Stimulated activated CD8-positive, alpha-beta memory T cell treated with anti-CD3 and anti-CD28 coated beads, Interleukin-2, amount 100 ng/mL, for 1 hour (primary cell): ENCODE measurements around the gene CHST8.

Experiments used
- DNase-seq, 2 donors: peaks; one replicate each; pipeline ENCODE4 v3.0.0-alpha.2; 2020; ENCODE audit warnings: low read depth in 2 of 2

The CHST8 gene

GRCh38 chr19:33769208-33769607 lies 147.5 kb downstream of the CHST8 start:
- DNase-seq: no peak

- DNase-seq: no peak
These were observed 148.4 kb downstream of the CHST8 start for GRCh38 chr19:33770107-33770506.

- DNase-seq: peak in 1 of 2 donors; percentile 41
These were observed 149.8 kb downstream of the CHST8 start for GRCh38 chr19:33771384-33772101.

DNA sequence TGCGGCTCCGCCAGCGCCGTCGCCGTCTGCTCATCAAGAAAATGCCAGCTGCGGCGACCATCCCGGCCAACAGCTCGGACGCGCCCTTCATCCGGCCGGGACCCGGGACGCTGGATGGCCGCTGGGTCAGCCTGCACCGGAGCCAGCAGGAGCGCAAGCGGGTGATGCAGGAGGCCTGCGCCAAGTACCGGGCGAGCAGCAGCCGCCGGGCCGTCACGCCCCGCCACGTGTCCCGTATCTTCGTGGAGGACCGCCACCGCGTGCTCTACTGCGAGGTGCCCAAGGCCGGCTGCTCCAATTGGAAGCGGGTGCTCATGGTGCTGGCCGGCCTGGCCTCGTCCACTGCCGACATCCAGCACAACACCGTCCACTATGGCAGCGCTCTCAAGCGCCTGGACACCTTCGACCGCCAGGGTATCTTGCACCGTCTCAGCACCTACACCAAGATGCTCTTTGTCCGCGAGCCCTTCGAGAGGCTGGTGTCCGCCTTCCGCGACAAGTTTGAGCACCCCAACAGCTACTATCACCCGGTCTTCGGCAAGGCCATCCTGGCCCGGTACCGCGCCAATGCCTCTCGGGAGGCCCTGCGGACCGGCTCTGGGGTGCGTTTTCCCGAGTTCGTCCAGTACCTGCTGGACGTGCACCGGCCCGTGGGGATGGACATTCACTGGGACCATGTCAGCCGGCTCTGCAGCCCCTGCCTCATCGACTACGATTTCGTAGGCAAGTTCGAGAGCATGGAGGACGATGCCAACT lies 150.5 kb downstream of the CHST8 start:
- DNase-seq: no peak

GRCh38 chr19:33772858-33773180 lies 151.1 kb downstream of the CHST8 start:
- DNase-seq: no peak

DNA sequence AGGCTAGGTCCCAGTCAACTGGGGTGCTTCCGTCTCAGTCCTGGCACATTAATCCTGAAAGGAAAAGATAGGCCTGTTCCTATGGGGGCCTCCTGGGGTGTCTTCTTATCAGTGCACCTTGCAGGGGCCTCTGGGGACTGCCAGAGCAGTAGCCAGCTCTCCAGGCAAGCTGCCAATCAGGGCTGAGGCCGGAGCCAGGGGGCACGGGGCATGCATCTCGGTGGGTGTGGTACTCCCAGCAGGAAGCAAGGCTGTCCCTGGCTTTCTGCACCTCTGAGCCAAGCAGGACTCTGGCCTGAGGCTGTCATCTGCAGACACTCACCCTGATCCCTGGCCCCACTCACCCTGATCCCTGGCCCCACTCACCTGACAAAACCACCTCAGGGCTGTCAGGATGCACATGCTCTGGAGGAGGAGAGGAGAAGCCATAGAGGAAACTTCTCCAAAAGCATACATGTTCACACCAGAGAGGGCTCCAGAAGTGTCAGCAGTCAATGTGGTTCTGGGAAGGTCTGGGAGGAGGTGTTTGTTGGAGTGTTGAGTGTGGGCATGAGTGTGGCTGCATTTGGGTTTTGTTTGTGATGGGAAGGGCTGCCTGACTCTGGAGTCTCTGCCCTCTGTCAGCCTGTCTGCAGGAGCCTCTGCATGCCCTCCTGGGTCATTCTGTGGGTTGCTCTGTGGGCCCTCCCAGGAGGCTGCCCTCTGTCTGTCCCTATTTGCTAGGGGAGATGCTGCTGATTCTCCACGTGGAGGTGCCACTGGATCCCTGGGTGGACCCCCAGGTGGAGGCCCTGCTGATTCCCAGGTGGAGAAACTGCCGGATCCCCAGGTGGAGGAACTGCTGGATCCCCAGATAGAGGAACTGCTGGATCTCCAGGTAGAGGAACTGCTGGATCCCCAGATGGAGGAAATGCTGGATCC lies 152.2 kb downstream of the CHST8 start:
- no peak for DNase-seq

- DNase-seq: no peak
These were observed 153.0 kb downstream of the CHST8 start for GRCh38 chr19:33774751-33775150.

DNA sequence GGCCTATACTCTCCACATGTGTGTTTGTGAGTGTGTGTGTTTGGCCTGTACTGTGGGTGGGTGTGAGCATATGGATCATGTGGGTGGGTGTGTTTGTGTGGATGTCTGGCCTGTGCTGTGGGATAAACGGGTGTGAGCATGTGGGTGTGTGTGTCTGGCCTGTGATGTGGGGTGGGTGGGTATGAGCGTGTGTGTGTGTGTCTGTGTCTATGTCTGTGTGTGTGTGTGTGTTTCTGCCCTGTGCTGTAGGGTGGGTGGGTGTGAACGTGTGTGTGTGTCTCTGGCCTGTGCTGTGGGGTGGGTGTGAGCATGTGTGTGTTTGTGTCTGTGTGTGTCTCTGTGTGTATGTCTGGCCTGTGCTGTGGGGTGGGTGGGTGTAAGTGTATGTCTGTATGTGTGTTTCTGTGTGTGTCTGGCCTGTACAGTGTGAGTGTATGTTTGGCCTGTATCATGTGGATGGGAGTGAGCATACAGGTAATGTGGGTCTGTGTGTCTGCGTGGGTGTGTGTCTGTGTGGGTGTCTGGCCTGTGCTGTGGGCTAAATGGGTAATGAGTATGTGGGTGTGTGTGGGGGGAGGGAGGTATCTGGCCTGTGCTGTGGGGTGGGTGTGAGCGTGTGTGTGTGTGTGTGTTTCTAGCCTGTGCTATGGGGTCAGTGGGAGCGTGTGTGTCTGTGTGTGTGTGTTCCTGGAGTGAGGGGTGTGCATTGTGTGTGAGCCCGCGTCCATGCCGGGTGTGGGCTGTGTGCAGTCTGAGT lies 154.2 kb downstream of the CHST8 start:
- DNase-seq: no peak

GRCh38 chr19:33777351-33777750 lies 155.6 kb downstream of the CHST8 start:
- DNase-seq: no peak

DNA sequence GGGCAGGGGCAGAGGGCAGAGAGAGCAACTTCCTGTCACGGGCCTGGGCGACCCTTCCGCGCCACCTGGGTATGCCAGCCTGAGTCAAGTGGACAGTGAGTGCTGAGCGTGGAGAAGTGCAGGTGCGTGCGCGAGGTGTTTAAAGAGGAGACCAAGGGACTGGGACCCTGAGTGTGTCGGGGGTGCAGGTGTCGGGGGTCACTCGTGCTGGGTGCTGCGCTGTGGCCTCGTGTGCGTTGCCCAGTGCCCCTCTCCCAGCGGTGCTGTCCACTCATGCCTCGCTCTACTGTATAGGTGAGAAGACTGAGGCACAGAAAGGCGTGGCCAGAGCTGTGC lies 156.0 kb downstream of the CHST8 start:
- DNase-seq: no peak

- DNase-seq: peak; percentile 56 to 74
These were observed 156.5 kb downstream of the CHST8 start for GRCh38 chr19:33778089-33778791.

DNA sequence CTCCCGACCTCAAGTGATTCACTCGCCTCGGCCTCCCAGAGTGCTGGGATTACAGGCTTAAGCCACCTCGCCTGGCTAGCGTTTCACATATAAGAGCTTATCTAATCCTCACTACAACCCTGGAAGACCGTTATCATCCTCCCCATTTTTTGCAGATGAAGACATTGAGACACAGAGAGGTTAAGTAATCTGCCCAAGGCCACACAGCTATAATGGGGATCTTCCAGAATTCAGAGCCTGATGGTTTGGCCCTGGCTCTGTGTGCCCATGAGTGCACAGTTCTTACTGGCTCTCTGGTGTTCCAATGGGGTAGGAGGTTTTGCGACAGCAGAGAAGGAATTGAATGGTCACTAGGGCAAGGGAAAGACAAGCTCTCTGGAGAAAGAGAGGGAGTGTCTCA lies 158.1 kb downstream of the CHST8 start:
- DNase-seq: no peak

- no peak for DNase-seq
These were observed 158.5 kb downstream of the CHST8 start for GRCh38 chr19:33780251-33780650.

DNA sequence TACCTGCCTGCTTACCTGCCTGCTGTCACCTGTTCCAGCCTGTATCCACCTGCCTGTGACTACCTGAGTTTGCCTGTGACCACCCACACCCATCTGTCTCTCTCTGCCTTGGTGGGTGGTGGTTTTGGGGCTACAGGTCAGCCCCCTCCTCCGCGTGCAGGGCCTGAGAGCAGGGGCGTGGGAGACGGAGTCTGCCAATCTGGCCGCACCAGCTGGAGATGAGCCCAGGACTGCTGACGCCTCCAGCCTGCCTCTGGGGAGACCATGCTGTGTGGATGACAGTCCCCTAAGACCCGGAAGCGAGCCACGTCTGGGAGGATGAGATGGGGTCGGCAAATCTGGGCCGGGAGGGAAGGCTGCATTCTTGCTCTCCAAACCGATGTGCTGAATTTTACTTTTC lies 159.0 kb downstream of the CHST8 start:
- no peak for DNase-seq

- DNase-seq: no peak
These were observed 159.7 kb downstream of the CHST8 start for GRCh38 chr19:33781415-33781935.

DNA sequence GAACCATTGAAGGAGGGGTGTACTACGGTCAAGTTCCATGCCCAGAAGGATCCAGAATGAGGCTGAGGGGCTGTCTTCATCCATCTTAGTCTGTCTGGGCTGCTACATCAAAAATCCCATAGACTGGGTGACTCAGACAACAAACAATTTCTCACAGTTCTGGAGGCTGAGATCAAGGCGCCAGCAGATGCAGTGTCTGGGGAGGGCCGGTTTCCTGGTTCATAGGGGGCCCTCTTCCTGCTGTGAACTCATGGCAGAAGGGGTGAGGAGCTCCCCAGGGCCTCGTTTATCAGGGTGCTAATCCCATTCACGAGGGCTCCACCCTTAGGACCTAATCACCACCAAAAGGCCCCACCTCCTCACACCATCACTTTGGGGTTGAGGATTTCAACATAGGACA lies 160.2 kb downstream of the CHST8 start:
- no peak for DNase-seq

DNA sequence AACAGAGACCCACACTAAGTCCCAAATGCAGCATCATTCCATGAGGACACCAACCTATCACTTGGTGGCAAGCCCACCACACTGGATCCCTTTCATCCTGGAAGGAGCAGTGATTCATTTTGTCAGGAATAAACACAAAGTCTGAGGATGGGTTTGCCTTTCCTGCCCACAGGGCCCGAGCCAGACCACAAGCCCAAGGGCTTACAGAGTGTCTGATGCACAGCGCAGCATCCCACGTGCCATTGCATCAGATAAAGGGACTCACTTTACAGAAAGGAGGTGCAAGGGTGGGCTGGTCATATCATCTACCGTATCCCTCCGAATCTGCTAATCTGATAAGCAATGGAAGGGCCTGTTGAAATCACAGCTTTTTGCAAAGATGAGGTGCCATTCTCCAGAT lies 162.7 kb downstream of the CHST8 start:
- DNase-seq: no peak

DNA sequence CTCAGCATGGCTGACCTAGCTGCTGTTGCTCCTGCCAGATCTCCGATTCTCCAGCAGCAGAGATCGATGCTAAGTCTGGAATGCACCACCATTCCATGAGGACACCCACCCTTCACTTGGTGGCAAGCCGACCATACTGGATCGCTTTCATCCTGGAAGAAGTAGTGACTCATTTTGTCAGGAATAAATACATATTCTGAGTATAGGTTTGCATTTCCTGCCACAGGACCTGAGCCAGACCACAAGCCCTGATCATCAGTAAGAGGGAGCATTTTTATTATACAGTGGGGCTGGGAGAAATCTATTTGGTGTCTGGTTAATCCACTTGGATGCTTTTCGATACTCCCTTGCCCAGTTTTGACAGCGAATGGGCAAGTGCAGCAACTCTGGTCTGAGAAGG lies 164.0 kb downstream of the CHST8 start:
- DNase-seq: no peak

DNA sequence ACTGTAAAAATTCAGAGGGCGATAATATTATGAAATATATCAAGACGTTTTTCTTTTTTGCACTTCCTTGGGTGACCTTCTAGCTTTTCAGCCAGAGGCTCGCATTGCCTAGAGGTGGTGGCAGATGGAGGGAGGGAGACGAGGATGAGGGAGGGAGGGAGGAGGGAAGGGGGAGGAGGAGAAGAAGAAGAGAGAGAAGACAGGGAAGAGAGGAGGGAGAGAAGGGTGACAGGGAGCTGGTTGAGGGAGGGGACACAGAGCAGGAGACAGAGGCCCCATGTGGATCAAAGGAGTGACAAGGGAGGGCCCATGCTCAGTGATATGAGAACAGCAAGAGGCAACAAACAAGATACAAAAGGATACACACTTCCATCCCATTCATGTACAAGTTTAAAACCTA lies 166.9 kb downstream of the CHST8 start:
- DNase-seq: no peak

DNA sequence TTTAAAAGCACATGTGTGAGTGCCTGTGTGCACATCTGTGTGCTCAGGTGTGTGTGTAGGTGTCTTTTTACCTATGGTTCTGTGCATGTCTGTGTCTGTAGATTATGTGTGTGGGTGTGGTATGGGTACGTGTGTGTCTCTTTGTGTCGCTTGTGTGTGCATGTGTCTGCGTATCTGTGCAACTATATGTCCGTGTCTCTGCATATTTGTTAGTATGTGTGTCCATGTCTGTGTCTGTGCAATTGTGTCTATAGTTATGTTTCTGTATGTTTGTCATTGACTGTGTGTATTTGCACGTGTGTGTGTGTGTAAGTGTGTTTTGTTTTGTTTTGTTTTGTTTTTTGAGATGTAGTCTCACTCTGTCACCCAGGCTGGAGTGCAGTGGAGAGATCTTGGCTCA lies 167.6 kb downstream of the CHST8 start:
- no peak for DNase-seq
